Pancreas (tissue), 10 donors: ENCODE data around the gene ZNRF4. TPM values are rescaled to one million over a fixed set of nuclear protein-coding genes. Genes with fewer than 3 reads are reported as not detected.

Source experiments
- ATAC-seq, 4 donors: fragments of 200-7000 bp; cut with Tn5 transposase; one replicate each; pipeline versions ENCODE4 v1.8.0 to v1.9.1; 2020; ENCODE audit warnings: mild to moderate bottlenecking in 4 of 4, moderate library complexity in 4 of 4
- DNase-seq, 6 donors: peaks; one replicate each; pipeline ENCODE4 v3.0.0-alpha.2; 2020
- FAIRE-seq: peaks from 2 replicates; lab custom pipeline; 2012; peaks lifted over from hg19 to GRCh38; lab: Jason Lieb, UNC
- H3K27ac ChIP-seq, 4 donors: fragments of 200-600 bp; sonication (generic); 1 replicate in 3 of 4; 2 replicates in 1 of 4; pipeline versions ENCODE4 v1.5.0 to v1.8.0; 2020
- H3K27me3 ChIP-seq, 4 donors: fragments of 200-600 bp; one replicate each; pipeline ENCODE4 v1.8.0; 2021
- H3K36me3 ChIP-seq, 3 donors: fragments of 200-600 bp; sonication (generic) in 1 of 3; one replicate each; pipeline versions ENCODE4 v1.5.0 to v1.8.0; 2020 to 2021
- H3K4me1 ChIP-seq, 3 donors: fragments of 200-600 bp; one replicate each; pipeline ENCODE4 v1.8.0; 2021
- H3K4me3 ChIP-seq, 4 donors: fragments of 200-600 bp; sonication (generic) in 2 of 4; one replicate each; pipeline versions ENCODE4 v1.5.0 to v1.8.0; 2020 to 2021
- H3K9me3 ChIP-seq, 4 donors: fragments of 200-600 bp; one replicate each; pipeline ENCODE4 v1.8.0; 2021
- whole genome bisulfite sequencing, 2 donors: extraction: QIAGEN DNeasy Blood & Tissue Kit; methylation state at CpG; one replicate each; pipeline ENCODE4 v1.1.7; 2013; 5-methylcytosine and 5-hydroxymethylcytosine counted together
- intact Hi-C, 3 donors: fragments of 100-400 bp; cut with DNase I; formaldehyde crosslinking; loops; one replicate each; pipeline versions ENCODE4 v1.11.1 to v1.14.2; 2022
- polyA plus RNA-seq, 2 donors: library from polyadenylated mRNA; stranded (reverse); fragments of 200-250 nt; gene quantifications; one replicate each; pipeline ENCODE4 v1.2.3, GENCODE V29; 2013
- total RNA-seq, 6 donors: library from RNA; stranded (reverse); fragmentation: NEBNext Ultra II Directional in 4 of 6; extraction: Animal tissue kit (Norgen Biotek cat#: 25700) in 4 of 6; gene quantifications; one replicate each; pipeline versions ENCODE4 v1.2.1 to v1.2.4, GENCODE V29; 2021 to 2023
- TF ChIP-seq, protein P1 (sequence below), 4 donors: fragments of 200-600 bp; sonication (generic) in 3 of 4; IDR thresholded peaks; one replicate each; pipeline versions ENCODE4 v1.5.0 to v1.8.0; 2021; ENCODE audit warnings: antibody characterized with exemption in 4 of 4
- donor health status: healthy with polysubstance abuse.
- donor health status: DM: no; HTN: no; CAD: no; lungs with moderate emphysema.
- donor health status: DM: no; HTN: no; CAD: no.
- donor health status: control.
- donor health status: control.
- donor health status: Bipolar disorder and iron deficiency.
- donor health status: DM: yes; HTN: yes; CAD: no.
- donor health status: DM: no; HTN: no; CAD: no.
- donor health status: DM: no; HTN: no; CAD: no.
- donor health status: DM: yes; HTN: yes; CAD: no.

Gene ZNRF4
- total and polyA plus RNA-seq, 8 donors, result not detected

DNA sequence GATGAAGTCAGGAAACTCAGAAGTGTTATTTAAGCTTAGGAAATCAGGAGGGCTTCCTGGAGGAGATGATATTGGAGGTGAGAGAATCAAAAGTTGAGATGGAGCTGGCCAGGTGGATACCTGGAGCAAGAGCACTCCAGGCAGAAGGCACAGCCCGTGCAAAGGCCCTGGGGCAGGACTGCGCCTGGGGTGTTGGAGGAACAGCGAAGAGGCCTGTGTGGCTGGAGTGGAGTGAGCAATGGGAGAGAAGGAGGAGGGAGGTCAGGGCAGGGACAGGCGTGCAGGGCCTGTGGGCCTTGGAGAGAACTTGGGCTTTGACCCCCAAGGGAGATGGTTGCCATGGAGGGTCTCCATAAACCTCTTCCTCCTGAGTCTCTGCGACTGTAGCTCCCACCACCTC is 42.1 kb downstream of the ZNRF4 start:
- intact Hi-C loops, result no loop called here
- WGBS, 2 donors, result 75 to 78% methylated on average over 5 of the region's 5 CpGs
- TF ChIP-seq, protein P1, sequence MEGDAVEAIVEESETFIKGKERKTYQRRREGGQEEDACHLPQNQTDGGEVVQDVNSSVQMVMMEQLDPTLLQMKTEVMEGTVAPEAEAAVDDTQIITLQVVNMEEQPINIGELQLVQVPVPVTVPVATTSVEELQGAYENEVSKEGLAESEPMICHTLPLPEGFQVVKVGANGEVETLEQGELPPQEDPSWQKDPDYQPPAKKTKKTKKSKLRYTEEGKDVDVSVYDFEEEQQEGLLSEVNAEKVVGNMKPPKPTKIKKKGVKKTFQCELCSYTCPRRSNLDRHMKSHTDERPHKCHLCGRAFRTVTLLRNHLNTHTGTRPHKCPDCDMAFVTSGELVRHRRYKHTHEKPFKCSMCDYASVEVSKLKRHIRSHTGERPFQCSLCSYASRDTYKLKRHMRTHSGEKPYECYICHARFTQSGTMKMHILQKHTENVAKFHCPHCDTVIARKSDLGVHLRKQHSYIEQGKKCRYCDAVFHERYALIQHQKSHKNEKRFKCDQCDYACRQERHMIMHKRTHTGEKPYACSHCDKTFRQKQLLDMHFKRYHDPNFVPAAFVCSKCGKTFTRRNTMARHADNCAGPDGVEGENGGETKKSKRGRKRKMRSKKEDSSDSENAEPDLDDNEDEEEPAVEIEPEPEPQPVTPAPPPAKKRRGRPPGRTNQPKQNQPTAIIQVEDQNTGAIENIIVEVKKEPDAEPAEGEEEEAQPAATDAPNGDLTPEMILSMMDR (IDR thresholded peaks at IDR 0.05), result no peak
- Histone ChIP-seq H3K27ac (no peak overlapping the region), H3K4me1 (no peaks in the 10 kb centered on the region), H3K4me3 (no peak overlapping the region), H3K36me3 (no peaks in the 10 kb centered on the region), H3K9me3 (no peaks in the 10 kb centered on the region), H3K27me3 (no peaks in the 10 kb centered on the region)
- no peak for FAIRE-seq
- no peak for ATAC-seq
- DNase-seq, result no peak

- no peaks in the 10 kb centered on the region for H3K4me1 ChIP-seq
- intact Hi-C loops, result no loop called here
- no peaks in the 10 kb centered on the region for H3K9me3 ChIP-seq
- DNase-seq (no peak), ATAC-seq (no peak), FAIRE-seq (no peak)
- no peaks in the 10 kb centered on the region for H3K36me3 ChIP-seq
- TF ChIP-seq, protein P1 (IDR thresholded peaks at IDR 0.05), result no peak
- H3K27ac ChIP-seq, result no peak overlapping the region
- no peaks in the 10 kb centered on the region for H3K27me3 ChIP-seq
- H3K4me3 ChIP-seq, result no peak overlapping the region
- 36 to 41% methylated on average over 21 to 22 of the region's 22 CpGs for WGBS, 2 donors
Measured at GRCh38 chr19:5498830-5499550, 43.8 kb downstream of the ZNRF4 start.

GRCh38 chr19:5501907-5502306 is 46.7 kb downstream of the ZNRF4 start:
- FAIRE-seq (no peak), DNase-seq (no peak), ATAC-seq (no peak)
- H3K4me1 ChIP-seq, result no peaks in the 10 kb centered on the region
- H3K27ac ChIP-seq, result no peak overlapping the region
- H3K9me3 ChIP-seq, result no peaks in the 10 kb centered on the region
- TF ChIP-seq, protein P1 (IDR thresholded peaks at IDR 0.05), result no peak
- no peak overlapping the region for H3K4me3 ChIP-seq
- intact Hi-C loops, result no loop called here
- H3K27me3 ChIP-seq, result no peaks in the 10 kb centered on the region
- no peaks in the 10 kb centered on the region for H3K36me3 ChIP-seq
- WGBS, 2 donors, result 82 to 86% methylated on average over 2 of the region's 2 CpGs

DNA sequence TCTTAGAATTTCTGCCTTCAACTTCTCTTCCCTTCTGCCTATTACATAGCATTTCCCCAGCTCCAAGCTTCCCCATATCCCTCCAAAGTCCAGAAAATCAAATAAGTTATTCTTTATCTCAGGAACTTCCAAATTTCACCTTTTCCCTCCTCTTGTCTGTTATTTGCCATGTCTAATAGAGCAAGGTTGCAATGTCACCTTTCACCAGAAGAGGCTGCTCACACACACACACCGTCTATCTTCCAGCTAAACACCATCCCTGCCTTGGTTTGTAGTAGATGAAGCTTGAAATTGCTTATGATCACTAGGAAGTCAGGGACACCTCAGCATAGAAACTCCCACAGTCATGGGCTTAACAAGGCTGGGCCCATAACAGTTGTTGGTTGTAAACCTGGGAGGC is 48.4 kb downstream of the ZNRF4 start:
- no peak for DNase-seq
- Histone ChIP-seq H3K4me3 (no peak overlapping the region), H3K4me1 (no peaks in the 10 kb centered on the region), H3K27me3 (no peaks in the 10 kb centered on the region), H3K9me3 (no peaks in the 10 kb centered on the region), H3K36me3 (no peaks in the 10 kb centered on the region), H3K27ac (no peak overlapping the region)
- TF ChIP-seq, protein P1 (IDR thresholded peaks at IDR 0.05), result no peak
- no peak for ATAC-seq
- WGBS, 2 donors, result 34 to 41% methylated on average over 1 of the region's 1 CpG
- no peak for FAIRE-seq
- intact Hi-C loops, result no loop called here

- no peak overlapping the region for H3K27ac ChIP-seq
- no peaks in the 10 kb centered on the region for H3K9me3 ChIP-seq
- H3K4me1 ChIP-seq, result no peaks in the 10 kb centered on the region
- 39 to 42% methylated on average over 2 of the region's 2 CpGs for WGBS, 2 donors
- no peak overlapping the region for H3K4me3 ChIP-seq
- no peaks in the 10 kb centered on the region for H3K27me3 ChIP-seq
- no peaks in the 10 kb centered on the region for H3K36me3 ChIP-seq
- ATAC-seq (no peak), DNase-seq (no peak), FAIRE-seq (no peak)
- intact Hi-C loops, result no loop called here
- TF ChIP-seq, protein P1 (IDR thresholded peaks at IDR 0.05), result no peak
Measured at GRCh38 chr19:5504114-5504513, 48.9 kb downstream of the ZNRF4 start.
